NCI-H187 (cell line): ENCODE results near the gene ABCB9.
"Not testable (repeated sequence)": the region's sequence is repeated elsewhere in the genome, so short reads cannot be mapped to it uniquely, and the experiment has no call there.

Source experiments
- DNase-seq, 2 experiments: peaks; one replicate each; lab custom pipeline; 2025; lab: John Stamatoyannopoulos, UW

Gene ABCB9

GRCh38 chr12:122963941-122964265, 2.4 kb downstream of the ABCB9 start:
- no peak for DNase-seq

- DNase-seq: no peak
These were observed 4.5 kb downstream of the ABCB9 start for GRCh38 chr12:122961531-122962329.

GRCh38 chr12:122960193-122960569, 6.1 kb downstream of the ABCB9 start:
- DNase-seq: no peak

GRCh38 chr12:122959566-122960192, 6.6 kb downstream of the ABCB9 start:
- no peak for DNase-seq

- no peak for DNase-seq
These were observed 7.9 kb downstream of the ABCB9 start for GRCh38 chr12:122958198-122958888.

- no peak for DNase-seq
These were observed 10.2 kb downstream of the ABCB9 start for GRCh38 chr12:122956035-122956434.

GRCh38 chr12:122955156-122955555, 11.1 kb downstream of the ABCB9 start:
- no peak for DNase-seq

GRCh38 chr12:122951979-122952892, 14.0 kb downstream of the ABCB9 start:
- DNase-seq: no peak

GRCh38 chr12:122951406-122951805, 14.9 kb downstream of the ABCB9 start:
- DNase-seq: no peak

- no peak for DNase-seq
These were observed 16.2 kb downstream of the ABCB9 start for GRCh38 chr12:122949816-122950675.

GRCh38 chr12:122949405-122949804, 16.9 kb downstream of the ABCB9 start:
- no peak for DNase-seq

- DNase-seq: no peak
These were observed 17.7 kb downstream of the ABCB9 start for GRCh38 chr12:122948605-122949004.

GRCh38 chr12:122947352-122947792, 18.9 kb downstream of the ABCB9 start:
- no peak for DNase-seq

- DNase-seq: no peak
These were observed 19.4 kb downstream of the ABCB9 start for GRCh38 chr12:122946690-122947341.

GRCh38 chr12:122944605-122945592, 21.4 kb downstream of the ABCB9 start:
- DNase-seq: no peak

GRCh38 chr12:122943196-122943595, 23.1 kb downstream of the ABCB9 start:
- DNase-seq: no peak

- DNase-seq: no peak
These were observed 23.6 kb downstream of the ABCB9 start for GRCh38 chr12:122942637-122943036.

- DNase-seq: not testable (repeated sequence)
These were observed 24.9 kb downstream of the ABCB9 start for GRCh38 chr12:122941351-122941750.

- DNase-seq: no peak
These were observed 27.1 kb downstream of the ABCB9 start for GRCh38 chr12:122939125-122939524.
